GM19099 (cell line): ENCODE results near the gene CSF1R.

Source experiments
- POLR2A ChIP-seq: IDR thresholded peaks from 3 replicates; pipeline ENCODE4 v1.6.1; 2011; ENCODE audit warnings: low read depth; ENCODE audit not compliant: insufficient read length; ENCODE audit errors: extremely low read depth

Gene CSF1R

GRCh38 chr5:150017226-150018005, 68.9 kb downstream of the CSF1R start:
- TF ChIP-seq POLR2A: no peak

GRCh38 chr5:150016537-150016936, 69.8 kb downstream of the CSF1R start:
- TF ChIP-seq POLR2A: no peak

- TF ChIP-seq POLR2A: no peak
Measured at GRCh38 chr5:150015415-150015814, 70.9 kb downstream of the CSF1R start.

GRCh38 chr5:150014456-150014855, 71.9 kb downstream of the CSF1R start:
- no peak for TF ChIP-seq POLR2A

- TF ChIP-seq POLR2A: no peak
Measured at GRCh38 chr5:150013931-150014330, 72.4 kb downstream of the CSF1R start.

GRCh38 chr5:150009671-150010387, 76.5 kb downstream of the CSF1R start:
- TF ChIP-seq POLR2A: no peak

GRCh38 chr5:150007050-150007449, 79.3 kb downstream of the CSF1R start:
- TF ChIP-seq POLR2A: no peak

- TF ChIP-seq POLR2A: no peak
Measured at GRCh38 chr5:150006318-150006717, 80.0 kb downstream of the CSF1R start.
